Lower leg skin (tissue), 3 donors: Measurements from ENCODE around the gene GLI1.
"Not testable (repeated sequence)": the region's sequence is repeated elsewhere in the genome, so short reads cannot be mapped to it uniquely, and the experiment has no call there.

Experiments
- CTCF ChIP-seq, 3 donors: fragments of 450-650 bp; IDR thresholded peaks; one replicate each; pipeline ENCODE4 v1.5.1; 2016; ENCODE audit warnings: antibody characterized with exemption in 3 of 3, mild to moderate bottlenecking in 3 of 3, moderate library complexity in 2 of 3
- POLR2A ChIP-seq, 2 donors: fragments of 450-650 bp; IDR thresholded peaks; one replicate each; pipeline ENCODE4 v1.6.1; 2016 to 2017; ENCODE audit warnings: antibody characterized with exemption in 2 of 2, mild to moderate bottlenecking in 1 of 2, moderate library complexity in 1 of 2

- not testable (repeated sequence) for TF ChIP-seq CTCF, POLR2A (IDR thresholded peaks at IDR 0.05)
Measured at GRCh38 chr12:57426948-57427347, 32.6 kb upstream of the GLI1 start.
